Choroid plexus epithelial cell (primary cell): Measurements from ENCODE around the gene IL4.

Source experiments
- DNase-seq: peaks from one replicate; pipeline ENCODE4 v3.0.0-alpha.2; 2010; ENCODE audit warnings: low read depth
- H3K4me3 ChIP-seq: 2 replicates; pipeline ENCODE4 v1.5.1; 2011; ENCODE audit warnings: low read depth, mild to moderate bottlenecking, control low read depth, low read length, moderate library complexity
- CTCF ChIP-seq: conservative IDR thresholded peaks from 2 replicates; pipeline ENCODE4 v1.5.1; 2011; ENCODE audit warnings: low read depth, mild to moderate bottlenecking, control low read depth, inconsistent platforms, low read length, moderate library complexity

The IL4 gene

GRCh38 chr5:132680780-132681475, 7.1 kb downstream of the IL4 start:
- no peak overlapping the region for H3K4me3 ChIP-seq
- DNase-seq, result no peak
- TF ChIP-seq CTCF, result no peak

- TF ChIP-seq CTCF, result no peak
- no peak for DNase-seq
- no peak overlapping the region for H3K4me3 ChIP-seq
Measured at GRCh38 chr5:132681476-132681831, 7.7 kb downstream of the IL4 start.

GRCh38 chr5:132681983-132682382, 8.2 kb downstream of the IL4 start:
- H3K4me3 ChIP-seq, result no peak overlapping the region
- DNase-seq, result no peak
- TF ChIP-seq CTCF, result no peak

DNA sequence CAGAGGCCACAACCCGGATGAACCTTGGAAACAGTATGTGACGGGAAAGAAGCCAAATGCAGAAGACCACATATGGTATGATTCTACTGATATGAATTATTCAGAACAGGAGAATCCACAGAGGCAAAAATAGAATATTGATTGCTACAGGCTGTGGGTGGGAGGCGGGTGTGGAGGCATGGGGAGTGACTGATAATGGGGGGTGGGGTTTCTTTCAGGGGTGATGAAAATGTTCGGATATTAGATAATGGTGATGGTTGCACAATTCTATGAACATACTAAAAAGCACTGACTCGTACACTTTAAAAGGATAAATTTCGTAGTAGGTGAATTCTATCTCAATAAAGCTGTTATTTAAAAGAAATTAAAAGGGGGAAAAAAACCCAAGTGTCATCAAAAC, 10.7 kb downstream of the IL4 start:
- DNase-seq, result no peak
- no peak overlapping the region for H3K4me3 ChIP-seq
- no peak for TF ChIP-seq CTCF

DNA sequence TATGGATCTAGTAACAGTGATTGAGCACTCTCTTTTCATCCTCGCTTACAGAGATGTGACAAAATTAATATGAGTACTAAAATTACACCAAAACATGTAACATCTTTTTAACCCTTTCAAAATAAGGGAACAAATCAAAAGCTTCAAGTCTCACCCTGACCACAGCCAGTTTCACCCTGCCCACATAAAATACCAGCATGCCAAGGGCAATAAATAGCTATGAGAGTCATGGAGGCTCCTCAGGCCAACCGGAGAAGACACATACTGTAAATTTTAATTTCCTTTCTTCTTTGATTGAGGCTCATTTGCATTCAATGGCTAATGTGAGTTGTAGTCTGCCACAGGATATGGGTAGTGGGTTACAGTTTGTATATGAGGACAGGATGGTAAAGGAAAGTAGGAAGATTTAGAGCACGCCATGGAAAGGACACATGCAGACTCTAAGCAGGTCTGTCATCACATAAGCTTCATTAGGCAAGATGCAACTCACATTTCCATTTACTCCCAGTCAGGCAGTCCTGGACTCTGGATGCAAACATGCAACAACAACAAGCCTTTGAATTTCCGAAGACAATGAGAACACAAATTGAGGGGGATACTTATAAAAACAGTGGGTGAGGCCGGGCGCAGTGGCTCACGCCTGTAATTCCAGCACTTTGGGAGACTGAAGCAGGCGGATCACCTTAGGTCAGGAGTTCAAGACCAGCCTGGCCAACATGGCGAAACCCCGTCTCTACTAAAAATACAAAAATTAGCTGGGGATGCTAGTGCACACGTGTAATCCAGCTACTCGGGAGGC, 11.3 kb downstream of the IL4 start:
- no peak for TF ChIP-seq CTCF
- no peak for DNase-seq
- no peak overlapping the region for H3K4me3 ChIP-seq

DNA sequence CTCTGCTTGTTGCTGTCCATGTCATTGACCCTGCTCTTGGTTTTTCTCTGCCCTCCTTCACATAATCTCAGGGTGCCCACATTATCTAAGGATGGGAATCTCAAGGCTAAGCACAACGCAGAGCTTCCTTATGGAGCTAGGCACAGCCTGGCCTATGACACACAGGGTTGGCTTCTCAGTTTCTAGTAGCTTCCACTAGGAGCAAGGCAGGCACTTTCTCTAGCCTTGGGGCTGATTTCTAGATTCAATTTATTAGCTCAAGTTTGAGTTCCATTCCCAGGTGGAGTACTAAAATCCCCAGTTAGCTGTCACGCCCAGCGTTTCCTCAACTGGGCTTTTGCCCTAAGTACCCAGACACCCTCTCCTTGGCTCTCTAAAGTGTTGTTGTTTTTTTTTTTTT, 12.4 kb downstream of the IL4 start:
- TF ChIP-seq CTCF, result no peak
- H3K4me3 ChIP-seq, result no peak overlapping the region
- no peak for DNase-seq

DNA sequence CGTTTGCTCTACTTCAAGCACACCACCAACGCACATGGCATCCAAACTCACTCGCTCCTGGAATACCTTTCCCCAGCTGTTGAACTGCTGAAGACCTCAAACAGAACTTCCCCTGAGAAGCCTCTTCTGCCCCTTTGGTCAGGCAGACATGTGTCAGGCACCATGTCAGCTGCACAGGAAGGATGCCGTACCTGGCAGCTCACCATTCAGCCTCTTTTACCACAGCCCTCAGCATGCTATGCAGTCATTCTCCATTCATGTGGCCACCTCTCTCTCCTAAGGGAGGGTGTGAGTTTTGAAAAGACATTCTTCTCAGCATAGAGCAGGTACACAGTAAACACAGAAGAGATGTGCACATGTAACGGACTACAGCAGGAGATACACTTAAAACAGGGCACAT, 14.2 kb downstream of the IL4 start:
- no peak for DNase-seq
- no peak for TF ChIP-seq CTCF
- H3K4me3 ChIP-seq, result no peak overlapping the region
